ENCODE data around the gene RPGRIP1L.

GRCh38 chr16:53599548-53599947 lies 104.1 kb downstream of the RPGRIP1L start:
- no peak for TF ChIP-seq CTCF (IDR thresholded peaks at IDR 0.05)
- TF ChIP-seq POLR2A (IDR thresholded peaks at IDR 0.05), result no peak

Data from adrenal gland (tissue), 5 donors.